OCI-LY1 (cell line): ENCODE data around the gene PTCD1.
A peak's percentile ranks its signal among the peaks of the same experiment; 100 is the strongest.
"Not testable (repeated sequence)": the region's sequence is repeated elsewhere in the genome, so short reads cannot be mapped to it uniquely, and the experiment has no call there.

ENCODE experiments used
- H2AFZ ChIP-seq: fragments of 200-600 bp; sonication (generic), shearing (Covaris generic); 2 replicates; pipeline ENCODE4 v1.6.0; 2014; ENCODE audit warnings: antibody characterized with exemption, mild to moderate bottlenecking, low read length
- H3F3A ChIP-seq: fragments of 200-600 bp; sonication (generic), shearing (Covaris generic); 2 replicates; pipeline ENCODE4 v1.6.0; 2014; ENCODE audit warnings: mild to moderate bottlenecking, antibody characterized with exemption, low read length, moderate library complexity; ENCODE audit not compliant: insufficient read depth
- H3K27ac ChIP-seq: fragments of 200-600 bp; sonication (generic); 2 replicates; pipeline ENCODE4 v1.5.1; 2014; ENCODE audit warnings: low read length, mixed run types, mild to moderate bottlenecking, low read depth; ENCODE audit not compliant: poor library complexity, severe bottlenecking
- H3K27me3 ChIP-seq: fragments of 200-600 bp; sonication (generic); 2 replicates; pipeline ENCODE4 v1.6.0; 2014; ENCODE audit warnings: antibody characterized with exemption, mild to moderate bottlenecking, low read length, moderate library complexity; ENCODE audit not compliant: insufficient read depth
- H3K36me3 ChIP-seq: fragments of 200-600 bp; sonication (generic); 2 replicates; pipeline ENCODE4 v1.6.1; 2014; ENCODE audit warnings: mild to moderate bottlenecking, antibody characterized with exemption, low read length, moderate library complexity, mixed read lengths; ENCODE audit not compliant: insufficient read depth
- H3K4me1 ChIP-seq: fragments of 200-600 bp; sonication (generic); 2 replicates; pipeline ENCODE4 v1.5.1; 2014; ENCODE audit warnings: mild to moderate bottlenecking, low read length, moderate library complexity; ENCODE audit not compliant: insufficient read depth, severe bottlenecking
- H3K4me2 ChIP-seq: fragments of 200-600 bp; sonication (generic), shearing (Covaris generic); 2 replicates; pipeline ENCODE4 v1.6.1; 2014; ENCODE audit warnings: low read length
- H3K4me3 ChIP-seq: fragments of 200-600 bp; sonication (generic); 2 replicates; pipeline ENCODE4 v1.5.1; 2014; ENCODE audit warnings: low read length, low read depth, mild to moderate bottlenecking, mixed read lengths; ENCODE audit not compliant: poor library complexity, severe bottlenecking
- H3K79me2 ChIP-seq: fragments of 200-600 bp; shearing (Covaris generic); 2 replicates; pipeline ENCODE4 v1.6.1; 2016; ENCODE audit warnings: mixed run types, low read length, mixed read lengths; ENCODE audit not compliant: insufficient read depth
- H3K9ac ChIP-seq: fragments of 200-600 bp; sonication (generic), shearing (Covaris generic); 2 replicates; pipeline ENCODE4 v1.6.1; 2014; ENCODE audit warnings: mild to moderate bottlenecking, low read length, mixed read lengths
- H3K9me2 ChIP-seq: fragments of 200-600 bp; sonication (generic), shearing (Covaris generic); 2 replicates; pipeline ENCODE4 v1.6.1; 2014; ENCODE audit warnings: low read depth, mild to moderate bottlenecking, low read length, mixed read lengths
- H3K9me3 ChIP-seq: fragments of 200-600 bp; shearing (Covaris generic); 2 replicates; pipeline ENCODE4 v1.6.1; 2014; ENCODE audit warnings: low read length, mixed read lengths
- H4K20me1 ChIP-seq: fragments of 200-600 bp; sonication (generic), shearing (Covaris generic); 2 replicates; pipeline ENCODE4 v1.6.0; 2016; ENCODE audit warnings: mild to moderate bottlenecking, low read length; ENCODE audit not compliant: insufficient read depth
- EZH2 ChIP-seq: fragments of 200-600 bp; sonication (generic), shearing (Covaris generic); IDR thresholded peaks from 2 replicates; pipeline ENCODE4 v1.8.0; 2017; ENCODE audit warnings: borderline replicate concordance, mixed run types, mild to moderate bottlenecking, antibody characterized with exemption, low read length, moderate library complexity, mixed read lengths
- TF ChIP-seq, protein P1 (sequence below): fragments of 200-600 bp; sonication (generic), shearing (Covaris generic); IDR thresholded peaks from 2 replicates; pipeline ENCODE4 v1.5.1; 2017; ENCODE audit warnings: mild to moderate bottlenecking, antibody characterized with exemption, low read length, moderate library complexity, mixed read lengths

Gene PTCD1

DNA sequence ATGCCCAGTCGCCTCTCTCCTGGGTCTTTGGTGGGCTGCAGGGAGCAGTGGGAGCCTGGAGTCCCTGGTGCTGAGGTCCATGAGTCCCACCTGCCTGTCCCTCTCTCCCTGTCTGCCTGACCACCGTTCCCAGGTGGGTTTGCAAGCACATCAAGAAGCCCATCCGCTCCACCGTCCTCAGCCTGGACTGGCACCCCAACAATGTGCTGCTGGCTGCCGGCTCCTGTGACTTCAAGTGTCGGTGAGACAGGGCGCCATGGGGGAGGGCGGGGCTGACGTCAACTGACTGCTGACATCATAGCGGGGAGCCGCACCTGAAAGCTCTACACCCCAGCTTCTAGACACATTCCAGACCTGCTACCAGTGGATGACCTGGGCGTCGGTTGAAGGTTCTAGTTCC, 48.8 kb downstream of the PTCD1 start:
- H3K9ac ChIP-seq = no peak overlapping the region
- H3K79me2 ChIP-seq = no peaks in the 10 kb centered on the region
- H3K4me2 ChIP-seq = no peak overlapping the region
- no peak for TF ChIP-seq EZH2
- TF ChIP-seq, protein P1, sequence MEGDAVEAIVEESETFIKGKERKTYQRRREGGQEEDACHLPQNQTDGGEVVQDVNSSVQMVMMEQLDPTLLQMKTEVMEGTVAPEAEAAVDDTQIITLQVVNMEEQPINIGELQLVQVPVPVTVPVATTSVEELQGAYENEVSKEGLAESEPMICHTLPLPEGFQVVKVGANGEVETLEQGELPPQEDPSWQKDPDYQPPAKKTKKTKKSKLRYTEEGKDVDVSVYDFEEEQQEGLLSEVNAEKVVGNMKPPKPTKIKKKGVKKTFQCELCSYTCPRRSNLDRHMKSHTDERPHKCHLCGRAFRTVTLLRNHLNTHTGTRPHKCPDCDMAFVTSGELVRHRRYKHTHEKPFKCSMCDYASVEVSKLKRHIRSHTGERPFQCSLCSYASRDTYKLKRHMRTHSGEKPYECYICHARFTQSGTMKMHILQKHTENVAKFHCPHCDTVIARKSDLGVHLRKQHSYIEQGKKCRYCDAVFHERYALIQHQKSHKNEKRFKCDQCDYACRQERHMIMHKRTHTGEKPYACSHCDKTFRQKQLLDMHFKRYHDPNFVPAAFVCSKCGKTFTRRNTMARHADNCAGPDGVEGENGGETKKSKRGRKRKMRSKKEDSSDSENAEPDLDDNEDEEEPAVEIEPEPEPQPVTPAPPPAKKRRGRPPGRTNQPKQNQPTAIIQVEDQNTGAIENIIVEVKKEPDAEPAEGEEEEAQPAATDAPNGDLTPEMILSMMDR = no peak
- H3K9me2 ChIP-seq = no peaks in the 10 kb centered on the region
- H3K4me1 ChIP-seq = peaks cover 18% of the 10 kb centered on the region
- H3K9me3 ChIP-seq = no peaks in the 10 kb centered on the region
- H3K4me3 ChIP-seq = no peak overlapping the region
- H2AFZ ChIP-seq = no peak overlapping the region
- peaks cover 82% of the 10 kb centered on the region for H3K36me3 ChIP-seq
- no peak overlapping the region for H3K27ac ChIP-seq
- H3K27me3 ChIP-seq = no peaks in the 10 kb centered on the region
- H4K20me1 ChIP-seq = no peaks in the 10 kb centered on the region
- no peaks in the 10 kb centered on the region for H3F3A ChIP-seq

DNA sequence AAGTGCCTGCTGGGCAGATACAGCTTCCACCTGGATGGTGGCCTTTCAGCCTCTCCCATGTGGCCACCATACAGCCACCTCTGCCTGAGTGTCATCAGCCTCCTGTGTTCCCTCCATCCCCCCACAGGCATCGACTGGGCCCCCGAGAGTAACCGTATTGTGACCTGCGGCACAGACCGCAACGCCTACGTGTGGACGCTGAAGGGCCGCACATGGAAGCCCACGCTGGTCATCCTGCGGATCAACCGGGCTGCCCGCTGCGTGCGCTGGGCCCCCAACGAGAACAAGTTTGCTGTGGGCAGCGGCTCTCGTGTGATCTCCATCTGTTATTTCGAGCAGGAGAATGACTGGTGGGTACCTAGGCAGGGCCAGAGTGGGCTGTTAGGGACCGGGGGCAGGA, 50.7 kb downstream of the PTCD1 start:
- Histone ChIP-seq H3K9ac (no peak overlapping the region), H3K79me2 (peaks cover 4% of the 10 kb centered on the region; the same call in 1 of the 2 replicates), H3K36me3 (peaks cover 81% of the 10 kb centered on the region), H3K9me2 (no peaks in the 10 kb centered on the region), H3K27me3 (no peaks in the 10 kb centered on the region), H3F3A (no peaks in the 10 kb centered on the region), H2AFZ (no peak overlapping the region), H3K4me2 (no peak overlapping the region), H3K27ac (no peak overlapping the region), H4K20me1 (no peaks in the 10 kb centered on the region), H3K9me3 (no peaks in the 10 kb centered on the region), H3K4me3 (no peak overlapping the region), H3K4me1 (peaks cover 23% of the 10 kb centered on the region)
- TF ChIP-seq, protein P1 = no peak
- TF ChIP-seq EZH2 = no peak

DNA sequence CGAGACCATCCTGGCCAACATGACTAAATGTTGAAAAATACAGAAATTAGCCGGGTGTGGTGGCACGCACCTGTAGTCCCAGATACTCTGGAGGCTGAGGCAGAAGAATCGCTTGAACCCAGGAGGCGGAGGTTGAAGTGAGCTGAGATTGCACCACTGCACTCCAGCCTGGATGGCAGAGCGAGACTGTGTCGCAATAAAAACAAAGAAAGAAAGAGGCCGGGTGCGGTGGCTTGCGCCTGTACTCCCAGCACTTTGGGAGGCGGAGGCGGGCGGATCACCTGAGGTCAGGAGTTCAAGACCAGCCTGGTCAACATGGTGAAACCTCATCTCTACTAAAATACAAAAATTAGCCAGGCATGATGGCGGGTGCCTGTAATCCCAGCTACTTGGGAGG, 51.4 kb downstream of the PTCD1 start:
- H3K79me2 ChIP-seq, H3F3A ChIP-seq, H3K9me2 ChIP-seq, H3K4me3 ChIP-seq, H3K9me3 ChIP-seq, H3K27ac ChIP-seq, H3K9ac ChIP-seq, H3K4me2 ChIP-seq, H3K27me3 ChIP-seq, H2AFZ ChIP-seq, H4K20me1 ChIP-seq: not testable (repeated sequence)
- Histone ChIP-seq H3K36me3 (peaks cover 80% of the 10 kb centered on the region), H3K4me1 (peaks cover 16% of the 10 kb centered on the region)

DNA sequence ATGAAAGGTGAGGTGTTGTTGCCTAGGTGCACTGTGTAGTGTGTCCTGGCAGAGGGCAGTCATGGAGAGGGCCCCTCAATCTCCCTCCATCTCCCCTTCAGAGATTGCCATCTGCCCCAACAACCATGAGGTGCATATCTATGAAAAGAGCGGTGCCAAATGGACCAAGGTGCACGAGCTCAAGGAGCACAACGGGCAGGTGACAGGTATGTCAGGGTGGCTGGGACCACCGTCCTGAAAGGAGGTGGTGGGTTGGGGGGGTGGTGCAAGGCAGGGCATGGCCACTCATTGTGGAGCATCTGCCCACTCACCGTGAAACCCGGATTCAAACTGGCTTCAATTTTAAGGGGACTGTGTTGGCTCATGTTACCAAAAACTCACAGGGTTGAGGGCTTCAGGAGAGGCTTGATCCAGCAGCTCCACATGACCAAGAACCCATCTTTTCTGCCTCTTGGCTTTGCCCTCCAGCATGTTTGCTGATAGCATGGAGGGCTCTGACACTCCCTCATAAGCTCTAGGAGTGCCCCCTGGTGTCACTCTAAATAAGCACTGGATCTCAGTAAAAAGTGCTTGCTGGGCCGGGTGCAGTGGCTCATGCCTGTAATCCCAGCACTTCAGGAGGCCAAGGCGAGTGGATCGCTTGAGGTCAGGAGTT, 51.9 kb downstream of the PTCD1 start:
- no peaks in the 10 kb centered on the region for H3F3A ChIP-seq
- H3K4me3 ChIP-seq = no peak overlapping the region
- H3K36me3 ChIP-seq = peaks cover 80% of the 10 kb centered on the region
- no peaks in the 10 kb centered on the region for H3K9me2 ChIP-seq
- H3K9me3 ChIP-seq = no peaks in the 10 kb centered on the region
- no peak overlapping the region for H3K9ac ChIP-seq
- TF ChIP-seq, protein P1 = peak; percentile 63
- no peak for TF ChIP-seq EZH2
- H3K4me2 ChIP-seq = no peak overlapping the region
- no peak overlapping the region for H2AFZ ChIP-seq
- no peaks in the 10 kb centered on the region for H3K27me3 ChIP-seq
- H3K79me2 ChIP-seq = peaks cover 6% of the 10 kb centered on the region; the same call in 1 of the 2 replicates
- peaks cover 13% of the 10 kb centered on the region for H3K4me1 ChIP-seq
- no peaks in the 10 kb centered on the region for H4K20me1 ChIP-seq
- H3K27ac ChIP-seq = no peak overlapping the region
